AG10803 (cell line): ENCODE data around the gene CLEC16A.

Experiments used
- DNase-seq: peaks from one replicate; pipeline ENCODE4 v3.0.0; 2010; ENCODE audit warnings: low read depth
- H3K4me3 ChIP-seq: 2 replicates; pipeline ENCODE4 v1.5.1; 2011; ENCODE audit warnings: mild to moderate bottlenecking, low read length, control low read depth
- CTCF ChIP-seq: conservative IDR thresholded peaks from 2 replicates; pipeline ENCODE4 v1.5.1; 2011; ENCODE audit warnings: mild to moderate bottlenecking, low read length, control low read depth, inconsistent platforms

The CLEC16A gene

GRCh38 chr16:11094857-11095565 is 150.6 kb downstream of the CLEC16A start:
- TF ChIP-seq CTCF: no peak
- no peak for DNase-seq
- no peak overlapping the region for H3K4me3 ChIP-seq

- H3K4me3 ChIP-seq: no peak overlapping the region
- no peak for TF ChIP-seq CTCF
- DNase-seq: no peak
Observed at GRCh38 chr16:11095935-11096334, 151.6 kb downstream of the CLEC16A start.

GRCh38 chr16:11097094-11097786 is 152.9 kb downstream of the CLEC16A start:
- TF ChIP-seq CTCF: no peak
- DNase-seq: no peak
- no peak overlapping the region for H3K4me3 ChIP-seq

GRCh38 chr16:11097787-11098167 is 153.4 kb downstream of the CLEC16A start:
- no peak for DNase-seq
- no peak overlapping the region for H3K4me3 ChIP-seq
- TF ChIP-seq CTCF: no peak

GRCh38 chr16:11098601-11099390 is 154.4 kb downstream of the CLEC16A start:
- DNase-seq: no peak
- H3K4me3 ChIP-seq: no peak overlapping the region
- no peak for TF ChIP-seq CTCF

- no peak for DNase-seq
Observed at GRCh38 chr16:11099672-11100205, 155.4 kb downstream of the CLEC16A start.

More at GRCh38 chr16:11099672-11100205, 155.4 kb downstream of the CLEC16A start:
- TF ChIP-seq CTCF: no peak
- H3K4me3 ChIP-seq: no peak overlapping the region
